Breast epithelium (tissue), 3 donors: Measurements from ENCODE around the gene CMPK1.

Source experiments
- POLR2A ChIP-seq: fragments of 450-650 bp; IDR thresholded peaks from one replicate; pipeline ENCODE4 v1.6.1; 2016; ENCODE audit warnings: antibody characterized with exemption, mild to moderate bottlenecking, moderate library complexity
- POLR2AphosphoS5 ChIP-seq, 3 donors: sonication (generic); formaldehyde crosslinking; IDR thresholded peaks; one replicate each; pipeline ENCODE4 v1.6.1; 2017; ENCODE audit warnings: antibody characterized with exemption in 3 of 3
- TF ChIP-seq, protein P1 (sequence below), 3 donors: fragments of 450-650 bp; IDR thresholded peaks; one replicate each; pipeline ENCODE4 v1.5.1; 2016 to 2017; ENCODE audit warnings: antibody characterized with exemption in 3 of 3, mild to moderate bottlenecking in 3 of 3, moderate library complexity in 3 of 3

DNA sequence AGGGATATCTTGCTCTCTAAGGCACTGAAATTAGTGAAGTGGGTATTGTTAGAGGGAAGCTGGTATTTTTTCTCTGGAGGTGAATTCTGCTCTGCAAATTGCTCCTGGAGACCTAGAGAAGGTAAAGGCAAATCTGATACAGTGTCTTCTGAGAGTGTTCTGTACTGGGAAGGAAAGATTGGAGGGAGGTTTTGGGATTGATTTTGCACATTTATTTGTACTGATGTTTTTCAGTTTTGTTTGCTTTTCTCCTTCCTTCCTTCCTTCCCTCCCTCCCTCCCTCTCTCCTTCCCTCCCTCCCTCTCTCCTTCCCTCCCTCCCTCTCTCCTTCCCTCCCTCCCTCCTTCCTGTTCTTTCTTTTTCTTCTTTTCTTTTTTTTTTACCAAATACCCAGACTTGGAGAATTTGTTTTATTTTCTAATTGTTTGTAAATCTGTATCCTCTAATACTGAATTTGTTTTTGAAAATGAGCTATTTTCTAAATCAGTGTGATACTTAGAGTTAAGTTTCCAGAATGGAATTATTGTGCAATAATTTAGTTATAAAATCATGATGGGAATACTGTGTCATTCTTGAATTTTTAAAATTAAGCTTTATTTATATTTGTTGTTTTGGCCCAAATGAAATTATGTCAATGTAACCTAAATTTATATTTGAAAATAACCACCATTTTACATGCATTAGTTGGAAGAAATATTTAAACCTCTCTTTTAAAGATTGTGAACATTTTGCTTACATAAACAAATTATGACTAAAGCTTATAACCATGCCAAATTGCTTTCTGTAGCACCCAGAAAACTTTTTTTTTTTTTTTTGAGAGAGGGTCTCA lies 4.9 kb downstream of the CMPK1 start:
- TF ChIP-seq, protein P1, sequence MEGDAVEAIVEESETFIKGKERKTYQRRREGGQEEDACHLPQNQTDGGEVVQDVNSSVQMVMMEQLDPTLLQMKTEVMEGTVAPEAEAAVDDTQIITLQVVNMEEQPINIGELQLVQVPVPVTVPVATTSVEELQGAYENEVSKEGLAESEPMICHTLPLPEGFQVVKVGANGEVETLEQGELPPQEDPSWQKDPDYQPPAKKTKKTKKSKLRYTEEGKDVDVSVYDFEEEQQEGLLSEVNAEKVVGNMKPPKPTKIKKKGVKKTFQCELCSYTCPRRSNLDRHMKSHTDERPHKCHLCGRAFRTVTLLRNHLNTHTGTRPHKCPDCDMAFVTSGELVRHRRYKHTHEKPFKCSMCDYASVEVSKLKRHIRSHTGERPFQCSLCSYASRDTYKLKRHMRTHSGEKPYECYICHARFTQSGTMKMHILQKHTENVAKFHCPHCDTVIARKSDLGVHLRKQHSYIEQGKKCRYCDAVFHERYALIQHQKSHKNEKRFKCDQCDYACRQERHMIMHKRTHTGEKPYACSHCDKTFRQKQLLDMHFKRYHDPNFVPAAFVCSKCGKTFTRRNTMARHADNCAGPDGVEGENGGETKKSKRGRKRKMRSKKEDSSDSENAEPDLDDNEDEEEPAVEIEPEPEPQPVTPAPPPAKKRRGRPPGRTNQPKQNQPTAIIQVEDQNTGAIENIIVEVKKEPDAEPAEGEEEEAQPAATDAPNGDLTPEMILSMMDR (IDR thresholded peaks at IDR 0.05), result no peak
- TF ChIP-seq POLR2A (no peak), POLR2AphosphoS5 (IDR thresholded peaks at IDR 0.05) (no peak)
